Erythroblast (primary cell): ENCODE results near the gene WDCP.

Experiments used
- GATA1 ChIP-seq: IDR thresholded peaks from 2 replicates; pipeline ENCODE4 v1.6.1; 2011; ENCODE audit warnings: low read depth, mild to moderate bottlenecking, control low read depth, low read length, moderate library complexity
- POLR2A ChIP-seq: IDR thresholded peaks from 2 replicates; pipeline ENCODE4 v1.6.1; 2011; ENCODE audit warnings: mild to moderate bottlenecking, low read length

DNA sequence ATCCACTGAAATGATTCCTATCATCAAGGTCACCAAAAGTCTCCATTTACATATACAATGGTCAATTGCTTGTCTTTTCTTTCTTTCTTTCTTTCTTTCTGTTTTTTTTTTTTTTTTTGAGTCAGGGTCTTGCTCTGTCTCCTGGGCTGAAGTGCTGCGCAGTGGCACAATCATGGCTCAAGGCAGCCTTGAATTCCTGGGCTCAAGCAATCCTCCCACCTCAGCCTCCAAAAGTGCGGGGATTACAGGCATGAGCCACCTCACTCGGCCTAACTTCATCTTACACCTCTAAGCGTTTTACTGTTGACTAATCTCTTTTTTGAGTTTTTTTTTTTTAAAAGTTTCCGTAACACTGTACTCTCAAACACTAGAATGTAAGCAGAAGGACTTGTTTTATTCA is 28.1 kb upstream of the WDCP start:
- TF ChIP-seq POLR2A (no peak), GATA1 (no peak)
